NCI-H146 treated with DMSO at 0.1 percent for 48 hours (cell line): Measurements from ENCODE around the gene PKNOX1.
"Not testable (repeated sequence)": the region's sequence is repeated elsewhere in the genome, so short reads cannot be mapped to it uniquely, and the experiment has no call there.

Source experiments
- DNase-seq: peaks from one replicate; lab custom pipeline; 2025; ENCODE audit not compliant: unreplicated experiment; lab: John Stamatoyannopoulos, UW

PKNOX1 gene

DNA sequence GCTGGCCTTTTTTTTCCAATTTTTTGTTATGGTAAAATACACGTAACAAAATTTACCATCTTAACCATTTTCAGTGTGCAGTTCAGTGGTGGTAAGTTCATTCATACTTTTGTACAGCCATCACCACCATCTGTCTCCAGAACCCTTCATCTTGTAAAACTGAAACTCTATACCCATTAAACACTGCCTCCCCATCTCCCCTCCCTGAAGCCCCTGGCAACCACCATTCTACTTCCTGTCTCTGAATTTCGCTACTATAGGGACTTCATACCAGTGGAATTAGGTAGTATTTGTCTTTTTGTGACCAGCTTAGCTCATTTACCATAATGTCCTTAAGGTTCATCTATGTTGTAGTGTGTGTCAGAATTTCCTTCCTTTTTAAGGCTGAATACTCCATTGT, 8.7 kb downstream of the PKNOX1 start:
- no peak for DNase-seq

DNA sequence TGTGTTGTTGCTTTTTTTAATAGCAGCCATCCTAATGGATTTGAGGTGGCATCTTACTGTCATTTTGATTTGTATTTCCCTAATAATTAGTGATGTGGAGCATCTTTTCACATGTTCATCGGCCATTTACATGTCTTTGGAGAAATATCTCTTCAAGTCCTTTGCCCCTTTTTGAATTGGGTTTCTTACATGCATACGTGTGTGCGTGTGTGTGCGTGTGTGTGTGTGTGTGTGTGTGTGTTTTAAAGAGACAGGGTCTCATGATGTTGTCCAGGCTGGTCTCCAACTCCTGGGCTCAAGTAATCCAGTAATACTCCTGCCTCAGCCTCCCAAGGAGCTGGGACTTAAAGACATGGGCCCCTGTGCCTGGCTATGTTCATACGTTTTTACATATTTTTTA, 9.5 kb downstream of the PKNOX1 start:
- DNase-seq: no peak

DNA sequence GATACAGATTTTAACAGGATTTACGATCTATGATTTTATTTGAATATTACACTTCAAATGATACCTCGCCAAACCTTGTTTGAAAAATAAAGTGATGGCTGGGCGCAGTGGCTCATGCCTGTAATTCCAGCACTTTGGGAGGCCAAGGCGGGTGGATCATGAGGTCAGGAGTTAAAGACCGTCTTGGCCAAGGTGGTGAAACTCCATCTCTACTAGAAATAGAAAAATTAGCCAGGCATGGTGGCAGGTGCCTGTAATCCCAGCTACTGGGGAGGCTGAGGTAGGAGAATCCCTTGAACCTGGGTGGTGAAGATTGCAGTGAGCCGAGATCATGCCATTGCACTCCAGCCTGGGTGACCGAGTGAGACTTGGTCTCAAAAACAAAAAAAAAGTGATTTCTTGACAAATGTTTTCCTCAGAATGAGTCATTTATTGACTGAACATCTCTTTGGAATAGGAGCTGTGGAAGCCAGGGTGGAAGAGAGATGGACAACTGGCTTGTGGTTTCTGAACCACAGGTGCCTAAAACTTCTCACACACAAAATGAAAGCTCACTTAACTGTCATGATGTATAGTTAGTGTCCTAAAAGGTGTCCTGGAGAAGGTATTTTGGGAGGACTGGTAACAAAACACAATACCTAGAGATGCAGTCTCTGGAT, 11.9 kb downstream of the PKNOX1 start:
- no peak for DNase-seq

- no peak for DNase-seq
These were observed 14.0 kb downstream of the PKNOX1 start for GRCh38 chr21:42988236-42988965.

DNA sequence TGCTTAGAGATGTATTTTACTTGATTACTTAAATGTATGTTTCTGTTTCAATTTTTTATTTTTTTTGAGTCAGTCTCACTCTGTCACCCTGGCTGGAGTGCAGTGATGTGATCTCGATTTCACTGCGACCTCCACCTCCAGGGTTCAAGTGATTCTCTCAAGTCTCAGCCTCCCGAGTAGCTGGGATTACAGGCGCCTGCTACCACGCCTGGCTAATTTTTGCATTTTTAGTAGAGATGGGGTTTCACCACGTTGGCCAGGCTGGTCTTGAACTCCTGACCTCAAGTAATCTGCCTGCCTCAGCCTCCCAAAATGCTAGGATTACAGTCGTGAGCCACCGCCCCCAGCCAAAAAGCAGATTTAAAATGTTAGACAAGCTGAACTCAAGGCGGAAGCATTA, 15.0 kb downstream of the PKNOX1 start:
- not testable (repeated sequence) for DNase-seq

DNA sequence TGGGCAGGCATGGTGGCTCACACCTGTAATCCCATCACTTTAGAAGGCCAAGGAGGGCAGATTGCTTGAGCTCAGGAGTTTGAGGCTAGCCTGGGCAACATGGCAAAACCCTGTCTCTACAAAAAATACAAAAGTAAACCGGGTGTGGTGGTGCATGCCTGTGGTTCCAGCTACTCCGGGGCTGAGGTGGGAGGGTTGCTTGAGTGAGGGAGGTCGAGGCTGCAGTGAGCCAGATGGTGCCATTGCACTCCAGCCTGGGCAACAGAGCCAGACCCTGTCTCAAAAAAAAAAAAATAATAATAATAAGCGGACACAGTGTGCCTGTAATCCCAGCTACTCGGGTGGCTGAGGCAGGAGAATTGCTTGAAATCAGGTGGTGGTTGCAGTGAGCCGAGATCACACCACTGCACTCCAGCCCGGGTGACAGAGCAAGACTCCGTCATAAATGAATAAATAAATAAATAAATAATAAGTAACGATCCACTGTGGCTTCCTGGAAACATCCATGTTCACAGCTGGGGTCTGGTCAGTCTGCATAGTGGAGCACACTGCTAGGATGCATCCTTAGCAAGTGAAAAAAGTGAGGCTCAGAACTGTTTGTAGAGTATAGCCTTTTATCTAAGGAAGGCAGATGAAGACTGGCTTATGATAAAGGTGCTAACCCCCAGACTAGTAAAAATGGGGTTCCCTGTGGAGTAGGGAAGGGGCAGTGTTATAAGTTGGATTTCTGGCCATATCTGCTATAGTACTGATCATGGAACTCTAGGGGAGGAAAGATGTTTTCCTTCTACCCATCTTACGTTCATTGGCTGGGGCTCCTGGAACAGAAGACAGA, 15.7 kb downstream of the PKNOX1 start:
- DNase-seq: no peak

DNA sequence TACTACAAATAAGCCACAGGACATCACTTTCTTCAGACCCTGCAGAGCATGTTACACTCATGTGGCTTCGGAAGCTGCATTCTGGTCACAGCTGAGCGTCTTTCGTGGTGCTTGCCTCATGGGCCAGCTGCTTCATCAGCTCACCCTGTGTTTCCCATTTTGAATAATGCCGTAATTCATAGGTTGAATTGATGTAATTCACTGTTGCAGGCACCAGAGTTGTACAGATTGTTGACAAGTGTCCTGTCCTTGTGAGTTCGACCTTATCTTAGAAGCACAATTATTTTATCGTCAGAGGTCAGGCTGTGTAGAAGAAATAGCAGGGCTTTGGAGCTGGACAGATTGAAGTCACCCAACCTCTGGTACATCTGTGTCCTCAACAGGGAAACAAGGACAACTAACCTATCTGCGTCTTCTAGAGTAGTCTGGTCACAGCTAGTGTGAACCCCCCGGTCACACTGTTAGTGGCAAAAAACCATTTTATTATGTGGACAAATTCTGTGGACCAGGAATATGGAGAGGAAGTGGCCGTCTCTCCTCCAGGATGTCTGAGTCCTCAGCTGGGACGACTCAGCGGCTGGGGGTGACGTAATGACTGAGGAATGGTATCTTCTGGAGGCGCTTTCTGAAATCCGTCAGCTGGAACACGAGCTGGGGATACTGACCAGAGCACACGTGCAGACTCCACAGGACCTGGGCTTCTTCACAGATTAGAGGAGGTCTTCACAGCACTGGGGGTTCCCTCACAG, 17.8 kb downstream of the PKNOX1 start:
- no peak for DNase-seq

- DNase-seq: no peak
These were observed 18.8 kb downstream of the PKNOX1 start for GRCh38 chr21:42993051-42993712.

- no peak for DNase-seq
These were observed 22.7 kb downstream of the PKNOX1 start for GRCh38 chr21:42997053-42997452.

GRCh38 chr21:42997983-42998382, 23.6 kb downstream of the PKNOX1 start:
- not testable (repeated sequence) for DNase-seq

- not testable (repeated sequence) for DNase-seq
These were observed 24.8 kb downstream of the PKNOX1 start for GRCh38 chr21:42999152-42999551.

DNA sequence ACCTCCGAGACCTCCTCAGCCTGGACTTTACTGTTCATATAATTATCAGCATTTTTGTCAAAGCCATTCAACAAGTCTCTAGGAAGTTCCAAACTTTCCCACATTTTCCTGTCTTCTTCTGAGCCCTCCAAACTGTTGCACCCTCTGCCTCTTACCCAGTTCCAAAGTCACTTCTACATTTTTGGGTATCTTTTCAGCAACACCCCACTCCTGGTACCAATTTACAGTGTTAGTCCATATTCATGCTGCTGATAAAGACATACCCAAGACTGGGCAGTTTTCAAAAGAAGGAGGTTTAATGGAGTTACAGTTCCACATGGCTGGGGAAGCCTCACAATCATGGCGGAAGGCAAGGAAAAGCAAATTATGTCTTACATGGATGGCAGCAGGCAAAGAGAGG, 25.7 kb downstream of the PKNOX1 start:
- not testable (repeated sequence) for DNase-seq

GRCh38 chr21:43001316-43001715, 27.0 kb downstream of the PKNOX1 start:
- no peak for DNase-seq

GRCh38 chr21:43004926-43005325, 30.6 kb downstream of the PKNOX1 start:
- DNase-seq: no peak

GRCh38 chr21:43005635-43006034, 31.3 kb downstream of the PKNOX1 start:
- DNase-seq: no peak

- not testable (repeated sequence) for DNase-seq
These were observed 31.9 kb downstream of the PKNOX1 start for GRCh38 chr21:43006051-43006873.

GRCh38 chr21:43006874-43007208, 32.5 kb downstream of the PKNOX1 start:
- no peak for DNase-seq

GRCh38 chr21:43012596-43012995, 38.2 kb downstream of the PKNOX1 start:
- no peak for DNase-seq

DNA sequence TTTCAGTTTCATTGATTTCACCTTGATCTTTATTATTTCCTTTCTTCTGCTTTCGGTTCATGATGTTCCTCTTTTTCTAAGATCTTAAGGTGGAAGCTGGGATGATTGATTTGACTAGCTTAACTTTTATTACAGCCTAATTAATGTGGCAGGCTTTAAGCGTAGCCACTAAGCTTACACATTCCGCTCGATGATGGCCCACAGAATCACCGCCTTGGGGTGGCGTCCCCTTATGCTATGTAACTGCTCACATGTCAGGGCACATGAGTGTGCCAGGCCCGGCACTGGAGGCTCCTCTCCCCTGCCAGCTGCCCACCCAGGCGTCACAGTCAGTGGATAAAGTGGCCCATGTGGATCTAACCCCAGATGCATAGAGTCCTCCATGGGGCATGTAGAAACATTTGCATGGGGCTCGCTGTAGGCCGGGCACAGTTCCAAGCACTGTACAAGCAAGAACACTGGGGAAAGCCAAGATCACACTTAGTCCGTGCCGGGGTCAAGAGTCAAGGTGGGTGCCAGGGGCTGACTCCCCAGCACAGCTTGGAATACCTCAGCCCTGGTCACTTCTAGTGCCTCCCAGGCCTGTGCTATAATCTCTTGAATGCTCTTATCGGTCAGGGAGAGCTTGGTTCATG, 41.7 kb downstream of the PKNOX1 start:
- DNase-seq: no peak
